HS-5 (cell line): Measurements from ENCODE around the gene MYO1H.
"Not testable (repeated sequence)": the region's sequence is repeated elsewhere in the genome, so short reads cannot be mapped to it uniquely, and the experiment has no call there.

ENCODE experiments used
- DNase-seq: peaks from one replicate; pipeline ENCODE4 v3.0.0-alpha.2; 2012; ENCODE audit warnings: low read depth

The MYO1H gene

GRCh38 chr12:109473526-109474270 is 126.0 kb downstream of the MYO1H start:
- DNase-seq: not testable (repeated sequence)

- no peak for DNase-seq
These were observed 127.4 kb downstream of the MYO1H start for GRCh38 chr12:109475121-109475520.

GRCh38 chr12:109475993-109476806 is 128.5 kb downstream of the MYO1H start:
- no peak for DNase-seq

- DNase-seq: no peak
These were observed 129.1 kb downstream of the MYO1H start for GRCh38 chr12:109476807-109477184.

GRCh38 chr12:109477185-109477962 is 129.7 kb downstream of the MYO1H start, which contains the start of the genes KCTD10 and UBE3B:
Gene KCTD10 (minus strand): TSS chr12:109477300. CDS start chr12:109477262, 38 bp downstream.
Gene UBE3B (plus strand): TSS chr12:109477634. CDS start chr12:109483552, 5,918 bp downstream.
- peak; percentile 78 for DNase-seq

- DNase-seq: no peak
These were observed 130.2 kb downstream of the MYO1H start for GRCh38 chr12:109477963-109478315.

GRCh38 chr12:109479761-109480160 is 132.1 kb downstream of the MYO1H start:
- DNase-seq: no peak

- DNase-seq: no peak
These were observed 132.7 kb downstream of the MYO1H start for GRCh38 chr12:109480356-109480755.

GRCh38 chr12:109481863-109482262 is 134.2 kb downstream of the MYO1H start:
- DNase-seq: no peak

- DNase-seq: no peak
These were observed 134.8 kb downstream of the MYO1H start for GRCh38 chr12:109482491-109482890.

GRCh38 chr12:109482894-109483293 is 135.2 kb downstream of the MYO1H start:
- no peak for DNase-seq

- no peak for DNase-seq
These were observed 135.6 kb downstream of the MYO1H start for GRCh38 chr12:109483346-109483745.

- no peak for DNase-seq
These were observed 137.5 kb downstream of the MYO1H start for GRCh38 chr12:109485201-109485600.

- no peak for DNase-seq
These were observed 139.7 kb downstream of the MYO1H start for GRCh38 chr12:109487181-109488050.

GRCh38 chr12:109488051-109488665 is 140.5 kb downstream of the MYO1H start:
- no peak for DNase-seq

- no peak for DNase-seq
These were observed 141.6 kb downstream of the MYO1H start for GRCh38 chr12:109489016-109489954.

GRCh38 chr12:109489955-109490565 is 142.4 kb downstream of the MYO1H start:
- DNase-seq: no peak

- DNase-seq: no peak
These were observed 144.0 kb downstream of the MYO1H start for GRCh38 chr12:109491671-109492070.

- DNase-seq: no peak
These were observed 144.7 kb downstream of the MYO1H start for GRCh38 chr12:109492371-109492770.
